ENCODE results near the gene RANBP1. TPM values are rescaled to one million over a fixed set of nuclear protein-coding genes. Genes with fewer than 3 reads are reported as not detected.

The RANBP1 gene
- total and polyA plus RNA-seq, 2 of the 4 experiments (the other 2 are of a cell fraction) = 173 to 376 TPM

DNA sequence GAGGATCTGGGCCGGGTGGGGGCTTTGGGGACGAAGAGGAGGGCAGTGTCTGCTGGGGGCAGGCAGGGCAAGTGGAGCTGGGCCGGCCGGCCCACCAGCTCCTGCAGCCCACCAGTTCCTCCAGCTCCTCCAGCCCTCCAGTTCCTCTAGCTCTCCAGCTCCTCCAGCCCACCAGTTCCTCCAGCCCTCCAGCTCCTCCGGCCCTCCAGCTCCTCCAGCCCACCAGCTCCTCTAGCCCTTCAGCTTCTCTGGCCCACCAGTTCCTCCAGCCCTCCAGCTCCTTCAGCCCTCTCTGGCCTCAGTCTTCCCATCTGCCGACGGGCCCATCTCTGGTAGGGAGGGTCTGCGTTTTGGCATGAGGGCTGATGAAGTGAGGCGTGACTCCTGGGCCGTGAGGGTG is 44.1 kb downstream of the RANBP1 start:
- DNase-seq (no peak), ATAC-seq (ENCODE audit: low read depth) (no peak)
- dilution Hi-C loops (cut with HindIII; ENCODE audit: low sequenced_read_pairs, unreplicated experiment) = no loop called here
- TF ChIP-seq CEBPB (IDR thresholded peaks at IDR 0.05; ENCODE audit: low read depth, low read length) (no peak), BHLHE40 (IDR thresholded peaks at IDR 0.05; ENCODE audit: low read depth, low read length) (no peak), RAD21 (IDR thresholded peaks at IDR 0.05; ENCODE audit: low read length) (no peak), FOS (IDR thresholded peaks at IDR 0.05; ENCODE audit: low read depth, low read length) (no peak), MAFK (IDR thresholded peaks at IDR 0.05; ENCODE audit: low read depth, low read length) (no peak), MAZ (IDR thresholded peaks at IDR 0.05; ENCODE audit: borderline replicate concordance, low read depth, low read length) (no peak)
- TF ChIP-seq, protein P1, sequence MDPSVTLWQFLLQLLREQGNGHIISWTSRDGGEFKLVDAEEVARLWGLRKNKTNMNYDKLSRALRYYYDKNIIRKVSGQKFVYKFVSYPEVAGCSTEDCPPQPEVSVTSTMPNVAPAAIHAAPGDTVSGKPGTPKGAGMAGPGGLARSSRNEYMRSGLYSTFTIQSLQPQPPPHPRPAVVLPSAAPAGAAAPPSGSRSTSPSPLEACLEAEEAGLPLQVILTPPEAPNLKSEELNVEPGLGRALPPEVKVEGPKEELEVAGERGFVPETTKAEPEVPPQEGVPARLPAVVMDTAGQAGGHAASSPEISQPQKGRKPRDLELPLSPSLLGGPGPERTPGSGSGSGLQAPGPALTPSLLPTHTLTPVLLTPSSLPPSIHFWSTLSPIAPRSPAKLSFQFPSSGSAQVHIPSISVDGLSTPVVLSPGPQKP (IDR thresholded peaks at IDR 0.05; ENCODE audit: borderline replicate concordance, low read depth, low read length) = no peak
- TF ChIP-seq, protein P2, sequence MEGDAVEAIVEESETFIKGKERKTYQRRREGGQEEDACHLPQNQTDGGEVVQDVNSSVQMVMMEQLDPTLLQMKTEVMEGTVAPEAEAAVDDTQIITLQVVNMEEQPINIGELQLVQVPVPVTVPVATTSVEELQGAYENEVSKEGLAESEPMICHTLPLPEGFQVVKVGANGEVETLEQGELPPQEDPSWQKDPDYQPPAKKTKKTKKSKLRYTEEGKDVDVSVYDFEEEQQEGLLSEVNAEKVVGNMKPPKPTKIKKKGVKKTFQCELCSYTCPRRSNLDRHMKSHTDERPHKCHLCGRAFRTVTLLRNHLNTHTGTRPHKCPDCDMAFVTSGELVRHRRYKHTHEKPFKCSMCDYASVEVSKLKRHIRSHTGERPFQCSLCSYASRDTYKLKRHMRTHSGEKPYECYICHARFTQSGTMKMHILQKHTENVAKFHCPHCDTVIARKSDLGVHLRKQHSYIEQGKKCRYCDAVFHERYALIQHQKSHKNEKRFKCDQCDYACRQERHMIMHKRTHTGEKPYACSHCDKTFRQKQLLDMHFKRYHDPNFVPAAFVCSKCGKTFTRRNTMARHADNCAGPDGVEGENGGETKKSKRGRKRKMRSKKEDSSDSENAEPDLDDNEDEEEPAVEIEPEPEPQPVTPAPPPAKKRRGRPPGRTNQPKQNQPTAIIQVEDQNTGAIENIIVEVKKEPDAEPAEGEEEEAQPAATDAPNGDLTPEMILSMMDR (conservative IDR thresholded peaks at IDR 0.05; ENCODE audit: low read depth, low read length) = no peak
- Histone ChIP-seq H4K20me1 (ENCODE audit: insufficient read depth, low read length) (peaks cover 5% of the 10 kb centered on the region; the same call in 1 of the 2 replicates), H3K4ac (ENCODE audit: low read depth, low read length) (no peak overlapping the region), H3K18ac (ENCODE audit: low read depth, low read length) (no peak overlapping the region), H3K14ac (replicated peaks; ENCODE audit: low read depth, low read length) (no peak overlapping the region), H4K8ac (ENCODE audit: low read depth in 2 of 2, low read length in 2 of 2) (no peak overlapping the region), H3K4me1 (ENCODE audit: control insufficient read depth, insufficient read depth, low read length) (no peaks in the 10 kb centered on the region), H4K91ac (ENCODE audit: insufficient read depth, low read depth, low read length) (no peak overlapping the region), H2AK9ac (replicated peaks; ENCODE audit: low read depth, low read length, poor library complexity) (no peak overlapping the region), H2BK5ac (ENCODE audit: low read depth, low read length, poor library complexity, severe bottlenecking) (no peak overlapping the region), H4K5ac (ENCODE audit: low read depth, low read length) (no peak overlapping the region), H3K4me2 (ENCODE audit: low read depth, low read length) (no peak overlapping the region), H3K9me3 (ENCODE audit: control insufficient read depth, insufficient read depth, low read length) (no peaks in the 10 kb centered on the region), H2AK5ac (ENCODE audit: low read depth, low read length) (no peak overlapping the region), H3K36me3 (ENCODE audit: control insufficient read depth, insufficient read depth, low read length) (no peaks in the 10 kb centered on the region), H3K27ac (ENCODE audit: insufficient read depth, low read length) (no peak overlapping the region), H3K9ac (ENCODE audit: low read depth, low read length) (no peak overlapping the region), H2BK15ac (ENCODE audit: low read depth, low read length) (no peak overlapping the region), H3K79me1 (ENCODE audit: low read depth in 1 of 2, low read length in 2 of 2) (no peaks in the 10 kb centered on the region), H3K4me3 (ENCODE audit: insufficient read depth, low read depth, low read length) (no peak overlapping the region), H2AFZ (replicated peaks; ENCODE audit: low read length, poor library complexity) (no peak overlapping the region), H2BK20ac (ENCODE audit: low read depth, low read length) (no peak overlapping the region), H2BK120ac (ENCODE audit: low read depth, low read length) (no peak overlapping the region), H3K56ac (ENCODE audit: extremely low read depth, insufficient read depth, low read length) (no peak overlapping the region), H3K27me3 (ENCODE audit: control insufficient read depth, insufficient read depth, low read length) (peaks cover 13% of the 10 kb centered on the region), H3K9me1 (ENCODE audit: insufficient read depth, low read length) (no peaks in the 10 kb centered on the region), H3K23ac (ENCODE audit: low read depth, low read length) (no peak overlapping the region)
- CTCF ChIA-PET = no interaction called here
- POLR2A ChIA-PET (ENCODE audit: unreplicated experiment) = no interaction called here
- in situ Hi-C loops (cut with MboI; ENCODE audit: low sequenced_read_pairs) = no loop called here
- WGBS, 2 experiments (ENCODE audit: extremely low coverage in 2 of 2, insufficient read length in 1 of 2) = no CpG with 5 or more reads among the region's 10 CpGs
- intact Hi-C loops (cut with micrococcal nuclease) = no loop called here
- no TSS peak for BruUV-seq (replicated peaks)

Measured in IMR-90 (cell line).